ENCODE results near the gene IKBIP. TPM values are rescaled to one million over a fixed set of nuclear protein-coding genes. Genes with fewer than 3 reads are reported as not detected.
A peak's percentile ranks its signal among the peaks of the same experiment; 100 is the strongest.

Gene IKBIP, protein sequence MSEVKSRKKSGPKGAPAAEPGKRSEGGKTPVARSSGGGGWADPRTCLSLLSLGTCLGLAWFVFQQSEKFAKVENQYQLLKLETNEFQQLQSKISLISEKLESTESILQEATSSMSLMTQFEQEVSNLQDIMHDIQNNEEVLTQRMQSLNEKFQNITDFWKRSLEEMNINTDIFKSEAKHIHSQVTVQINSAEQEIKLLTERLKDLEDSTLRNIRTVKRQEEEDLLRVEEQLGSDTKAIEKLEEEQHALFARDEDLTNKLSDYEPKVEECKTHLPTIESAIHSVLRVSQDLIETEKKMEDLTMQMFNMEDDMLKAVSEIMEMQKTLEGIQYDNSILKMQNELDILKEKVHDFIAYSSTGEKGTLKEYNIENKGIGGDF
- 10 to 100 TPM in 2 of 4 donors, 1 to 10 TPM in 2; 6.8 to 15.2 (median 10.8) TPM for total RNA-seq
- 1 to 10 TPM; 4.8 to 7.2 (median 6.0) TPM for polyA plus RNA-seq

DNA sequence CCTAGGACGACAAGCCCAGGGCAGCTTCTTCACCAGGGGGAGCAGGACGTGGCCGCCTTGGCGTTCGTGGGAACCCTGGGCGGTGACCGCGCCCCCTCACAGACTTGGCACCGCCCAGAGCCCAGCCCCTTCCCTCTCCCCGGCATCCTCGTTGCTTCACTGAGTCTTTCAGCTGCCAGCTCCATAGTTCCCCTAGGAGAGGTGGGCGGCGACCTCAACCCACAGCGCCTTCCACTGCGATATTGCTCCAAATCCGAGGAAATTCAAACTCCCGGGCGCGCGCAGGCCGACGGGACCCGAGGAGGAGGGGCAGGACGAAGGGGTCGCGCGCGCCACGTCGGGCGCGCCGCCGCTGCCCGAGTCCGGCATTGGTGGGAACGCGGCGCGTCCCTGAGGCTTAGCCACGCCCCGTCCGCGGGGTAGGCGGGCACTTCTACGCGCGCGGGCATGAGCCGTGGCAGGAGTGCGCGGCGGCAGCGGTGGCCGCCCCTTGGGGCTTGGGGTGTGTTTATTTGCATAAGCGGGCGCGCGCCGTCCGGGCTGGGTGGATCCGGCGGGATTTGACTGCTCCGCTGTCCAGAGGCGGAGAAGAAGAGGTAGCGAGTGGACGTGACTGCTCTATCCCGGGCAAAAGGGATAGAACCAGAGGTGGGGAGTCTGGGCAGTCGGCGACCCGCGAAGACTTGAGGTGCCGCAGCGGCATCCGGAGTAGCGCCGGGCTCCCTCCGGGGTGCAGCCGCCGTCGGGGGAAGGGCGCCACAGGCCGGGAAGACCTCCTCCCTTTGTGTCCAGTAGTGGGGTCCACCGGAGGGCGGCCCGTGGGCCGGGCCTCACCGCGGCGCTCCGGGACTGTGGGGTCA is at the start of gene IKBIP, which contains the start of gene APAF1:
IKBIP (minus strand) TSS at position 77 of the 860 bp plus-strand sequence. CDS start 87 bp downstream, outside the sequence.
APAF1 (plus strand) TSS at position 579 of the 860 bp plus-strand sequence. CDS start 3,070 bp downstream, outside the sequence.
- Histone ChIP-seq H3K4me1 (peaks cover 0 to 33% (median 18%) of the 10 kb centered on the region in 4 donors), H3K4me3 (peak within 1 kb of the TSS; percentile 85 to 97 (median 92)), H3K27me3 (no peaks in the 10 kb centered on the region), H3K27ac (peak within 1 kb of the TSS; percentile 86 to 93 (median 88)), H3K36me3 (peaks cover 0 to 16% (median 4%) of the 10 kb centered on the region in 4 donors), H3K9me3 (no peaks in the 10 kb centered on the region)
- TF ChIP-seq, protein P1, sequence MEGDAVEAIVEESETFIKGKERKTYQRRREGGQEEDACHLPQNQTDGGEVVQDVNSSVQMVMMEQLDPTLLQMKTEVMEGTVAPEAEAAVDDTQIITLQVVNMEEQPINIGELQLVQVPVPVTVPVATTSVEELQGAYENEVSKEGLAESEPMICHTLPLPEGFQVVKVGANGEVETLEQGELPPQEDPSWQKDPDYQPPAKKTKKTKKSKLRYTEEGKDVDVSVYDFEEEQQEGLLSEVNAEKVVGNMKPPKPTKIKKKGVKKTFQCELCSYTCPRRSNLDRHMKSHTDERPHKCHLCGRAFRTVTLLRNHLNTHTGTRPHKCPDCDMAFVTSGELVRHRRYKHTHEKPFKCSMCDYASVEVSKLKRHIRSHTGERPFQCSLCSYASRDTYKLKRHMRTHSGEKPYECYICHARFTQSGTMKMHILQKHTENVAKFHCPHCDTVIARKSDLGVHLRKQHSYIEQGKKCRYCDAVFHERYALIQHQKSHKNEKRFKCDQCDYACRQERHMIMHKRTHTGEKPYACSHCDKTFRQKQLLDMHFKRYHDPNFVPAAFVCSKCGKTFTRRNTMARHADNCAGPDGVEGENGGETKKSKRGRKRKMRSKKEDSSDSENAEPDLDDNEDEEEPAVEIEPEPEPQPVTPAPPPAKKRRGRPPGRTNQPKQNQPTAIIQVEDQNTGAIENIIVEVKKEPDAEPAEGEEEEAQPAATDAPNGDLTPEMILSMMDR (IDR thresholded peaks at IDR 0.05), result no peak
- no peak for TF ChIP-seq EP300 (IDR thresholded peaks at IDR 0.05)
- peak; percentile 68 to 82 for TF ChIP-seq POLR2A (IDR thresholded peaks at IDR 0.05)
- peak; percentile 83 to 95 (median 91) for TF ChIP-seq POLR2AphosphoS5 (IDR thresholded peaks at IDR 0.05)
- intact Hi-C loops (cut with DNase I), result loop anchor here (1.0 to 5.0 kb wide), 3 partner anchors 52 to 143 kb away; partner anchors contain the start of genes SLC25A3 and TMPO
- WGBS, 2 donors, result 0% methylated on average over 91 of the region's 91 CpGs
- DNase-seq, result peak; percentile 97

DNA sequence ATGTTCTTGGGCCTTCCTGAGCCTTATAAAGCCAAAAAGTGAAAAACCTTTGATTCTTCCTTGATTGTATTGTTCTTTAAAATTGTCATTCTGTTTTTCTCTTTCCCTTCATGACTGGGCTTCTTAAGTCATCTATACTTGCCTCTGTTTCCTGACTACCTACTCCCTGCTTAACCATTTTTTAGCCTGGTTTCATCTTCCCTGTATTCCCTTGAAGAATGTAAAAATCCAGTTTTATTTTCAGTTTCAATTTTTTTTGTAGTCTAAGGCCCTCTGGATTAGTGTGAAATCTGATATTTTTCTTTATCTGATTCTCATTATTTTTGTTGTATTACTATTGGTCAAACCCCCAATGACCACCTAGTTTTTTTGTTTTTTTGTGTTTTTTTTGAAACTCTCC is 46.8 kb upstream of the IKBIP start:
- Histone ChIP-seq H3K27ac (no peak overlapping the region), H3K36me3 (peaks cover 0 to 52% (median 8%) of the 10 kb centered on the region in 4 donors), H3K9me3 (no peaks in the 10 kb centered on the region), H3K4me3 (no peak overlapping the region), H3K27me3 (no peaks in the 10 kb centered on the region), H3K4me1 (no peaks in the 10 kb centered on the region)
- intact Hi-C loops (cut with DNase I), result no loop called here
- TF ChIP-seq POLR2A (IDR thresholded peaks at IDR 0.05) (no peak), EP300 (IDR thresholded peaks at IDR 0.05) (no peak), POLR2AphosphoS5 (IDR thresholded peaks at IDR 0.05) (no peak)
- TF ChIP-seq, protein P1 (IDR thresholded peaks at IDR 0.05), result no peak
- DNase-seq, result no peak

DNA sequence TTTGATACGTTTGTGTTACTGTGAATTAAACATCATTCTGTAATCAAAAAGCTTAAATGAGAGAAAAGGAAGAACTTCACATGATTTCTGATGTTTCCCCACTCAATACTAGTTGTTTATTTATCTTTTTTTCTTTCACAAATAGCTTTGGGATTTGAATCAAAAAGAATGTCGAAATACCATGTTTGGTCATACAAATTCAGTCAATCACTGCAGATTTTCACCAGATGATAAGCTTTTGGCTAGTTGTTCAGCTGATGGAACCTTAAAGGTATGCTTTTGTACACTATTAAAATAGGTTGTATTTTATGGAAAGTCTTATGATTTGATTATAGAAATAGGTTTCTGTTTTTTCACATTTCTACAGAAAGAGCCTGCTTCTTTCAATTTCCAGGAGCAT is 42.0 kb upstream of the IKBIP start:
- Histone ChIP-seq H3K27ac (no peak overlapping the region), H3K36me3 (peaks cover 7 to 91% (median 25%) of the 10 kb centered on the region in 4 donors), H3K9me3 (no peaks in the 10 kb centered on the region), H3K4me3 (no peak overlapping the region), H3K4me1 (no peaks in the 10 kb centered on the region), H3K27me3 (no peaks in the 10 kb centered on the region)
- TF ChIP-seq POLR2AphosphoS5 (IDR thresholded peaks at IDR 0.05) (no peak), POLR2A (IDR thresholded peaks at IDR 0.05) (no peak), EP300 (IDR thresholded peaks at IDR 0.05) (no peak)
- TF ChIP-seq, protein P1 (IDR thresholded peaks at IDR 0.05), result no peak
- WGBS, 2 donors, result 86 to 89% methylated on average over 2 of the region's 2 CpGs
- no peak for DNase-seq
- intact Hi-C loops (cut with DNase I), result no loop called here

DNA sequence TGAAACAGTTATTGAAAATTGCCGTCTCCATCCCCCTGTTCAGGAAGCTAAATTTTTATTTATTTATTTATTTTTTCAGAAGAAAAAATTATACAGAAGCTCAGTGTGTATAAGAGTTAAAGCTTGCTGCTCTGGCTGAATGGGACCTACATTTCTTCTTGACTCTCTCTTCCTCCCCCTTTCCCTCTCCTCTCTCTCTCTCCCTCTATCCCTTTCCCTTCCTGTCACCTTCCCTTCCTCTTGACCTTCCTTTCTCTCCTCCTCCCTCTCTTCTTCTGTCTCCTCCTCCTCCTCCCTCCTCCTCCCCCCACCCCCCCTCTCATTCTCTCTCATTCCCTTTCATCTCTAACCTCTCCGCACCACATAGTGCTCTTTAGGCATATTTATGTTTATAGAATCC is 39.6 kb upstream of the IKBIP start:
- H3K9me3 ChIP-seq, result no peaks in the 10 kb centered on the region
- no peak overlapping the region for H3K27ac ChIP-seq
- H3K36me3 ChIP-seq, result peaks cover 11 to 98% (median 41%) of the 10 kb centered on the region in 4 donors
- TF ChIP-seq EP300 (IDR thresholded peaks at IDR 0.05), result no peak
- TF ChIP-seq, protein P1 (IDR thresholded peaks at IDR 0.05), result no peak
- TF ChIP-seq POLR2AphosphoS5 (IDR thresholded peaks at IDR 0.05), result no peak
- no peak for TF ChIP-seq POLR2A (IDR thresholded peaks at IDR 0.05)
- H3K27me3 ChIP-seq, result no peaks in the 10 kb centered on the region
- 96 to 97% methylated on average over 2 of the region's 2 CpGs for WGBS, 2 donors
- H3K4me1 ChIP-seq, result no peaks in the 10 kb centered on the region
- DNase-seq, result no peak
- intact Hi-C loops (cut with DNase I), result no loop called here
- H3K4me3 ChIP-seq, result no peak overlapping the region

All from sigmoid colon (tissue), 7 donors.